Right lung (tissue), 10 donors: ENCODE data around the gene ERV3-1. TPM values are rescaled to one million over a fixed set of nuclear protein-coding genes. Genes with fewer than 3 reads are reported as not detected.
"Not testable (repeated sequence)": the region's sequence is repeated elsewhere in the genome, so short reads cannot be mapped to it uniquely, and the experiment has no call there.

ENCODE experiments used
- DNase-seq, 2 donors: peaks; one replicate each; pipeline ENCODE4 v3.0.0-alpha.2; 2013
- long read RNA-seq, 8 donors: transcript quantifications; one replicate each; lab custom pipeline, GENCODE V29; 2026
- polyA plus RNA-seq, 5 donors: library from polyadenylated mRNA; unstranded; fragments of 120-200 nt; gene quantifications; one replicate each; pipeline versions ENCODE4 v1.2.1 to v1.2.3, GENCODE V29; 2013; ENCODE audit warnings: inconsistent platforms in 1 of 5, low replicate concordance in 1 of 5; ENCODE audit not compliant: insufficient read length in 5 of 5, insufficient read depth in 1 of 5

ERV3-1 gene, protein sequence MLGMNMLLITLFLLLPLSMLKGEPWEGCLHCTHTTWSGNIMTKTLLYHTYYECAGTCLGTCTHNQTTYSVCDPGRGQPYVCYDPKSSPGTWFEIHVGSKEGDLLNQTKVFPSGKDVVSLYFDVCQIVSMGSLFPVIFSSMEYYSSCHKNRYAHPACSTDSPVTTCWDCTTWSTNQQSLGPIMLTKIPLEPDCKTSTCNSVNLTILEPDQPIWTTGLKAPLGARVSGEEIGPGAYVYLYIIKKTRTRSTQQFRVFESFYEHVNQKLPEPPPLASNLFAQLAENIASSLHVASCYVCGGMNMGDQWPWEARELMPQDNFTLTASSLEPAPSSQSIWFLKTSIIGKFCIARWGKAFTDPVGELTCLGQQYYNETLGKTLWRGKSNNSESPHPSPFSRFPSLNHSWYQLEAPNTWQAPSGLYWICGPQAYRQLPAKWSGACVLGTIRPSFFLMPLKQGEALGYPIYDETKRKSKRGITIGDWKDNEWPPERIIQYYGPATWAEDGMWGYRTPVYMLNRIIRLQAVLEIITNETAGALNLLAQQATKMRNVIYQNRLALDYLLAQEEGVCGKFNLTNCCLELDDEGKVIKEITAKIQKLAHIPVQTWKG
- 10 to 100 TPM; 36.5 to 82.4 (median 72.1) TPM for polyA plus RNA-seq
- long read RNA-seq, donor 1, transcript ERV3-1-201 (2 exons, 2,719 nt) = major isoform, 14 of 17 reads
- long read RNA-seq, donor 1, partial matches to known transcripts = 0 of 17 reads
- long read RNA-seq, donor 1, other reads (novel, unspliced or antisense) = 0 of 17 reads
- long read RNA-seq, donor 2, transcript ERV3-1-201 (2 exons, 2,719 nt) = major isoform, 6 of 6 reads
- long read RNA-seq, donor 2, partial matches to known transcripts = 0 of 6 reads
- long read RNA-seq, donor 2, other reads (novel, unspliced or antisense) = 0 of 6 reads
- long read RNA-seq, donor 3, transcript ERV3-1-201 (2 exons, 2,719 nt) = major isoform, 9 of 10 reads
- long read RNA-seq, donor 3, partial matches to known transcripts = 0 of 10 reads
- long read RNA-seq, donor 3, other reads (novel, unspliced or antisense) = 0 of 10 reads
- long read RNA-seq, donor 4, transcript ERV3-1-201 (2 exons, 2,719 nt) = major isoform, 15 of 16 reads
- long read RNA-seq, donor 4, partial matches to known transcripts = 0 of 16 reads
- long read RNA-seq, donor 4, other reads (novel, unspliced or antisense) = 0 of 16 reads
- long read RNA-seq, donor 5, transcript ERV3-1-201 (2 exons, 2,719 nt) = major isoform, 30 of 42 reads
- long read RNA-seq, donor 5, partial matches to known transcripts = 11 of 42 reads
- long read RNA-seq, donor 5, other reads (novel, unspliced or antisense) = 0 of 42 reads
- long read RNA-seq, donor 6, transcript ERV3-1-201 (2 exons, 2,719 nt) = major isoform, 25 of 26 reads
- long read RNA-seq, donor 6, partial matches to known transcripts = 0 of 26 reads
- long read RNA-seq, donor 6, other reads (novel, unspliced or antisense) = 0 of 26 reads
- long read RNA-seq, donor 7, transcript ERV3-1-201 (2 exons, 2,719 nt) = major isoform, 21 of 21 reads
- long read RNA-seq, donor 7, partial matches to known transcripts = 0 of 21 reads
- long read RNA-seq, donor 7, other reads (novel, unspliced or antisense) = 0 of 21 reads
- long read RNA-seq, donor 8, transcript ERV3-1-201 (2 exons, 2,719 nt) = major isoform, 13 of 13 reads
- long read RNA-seq, donor 8, partial matches to known transcripts = 0 of 13 reads
- long read RNA-seq, donor 8, other reads (novel, unspliced or antisense) = 0 of 13 reads

DNA sequence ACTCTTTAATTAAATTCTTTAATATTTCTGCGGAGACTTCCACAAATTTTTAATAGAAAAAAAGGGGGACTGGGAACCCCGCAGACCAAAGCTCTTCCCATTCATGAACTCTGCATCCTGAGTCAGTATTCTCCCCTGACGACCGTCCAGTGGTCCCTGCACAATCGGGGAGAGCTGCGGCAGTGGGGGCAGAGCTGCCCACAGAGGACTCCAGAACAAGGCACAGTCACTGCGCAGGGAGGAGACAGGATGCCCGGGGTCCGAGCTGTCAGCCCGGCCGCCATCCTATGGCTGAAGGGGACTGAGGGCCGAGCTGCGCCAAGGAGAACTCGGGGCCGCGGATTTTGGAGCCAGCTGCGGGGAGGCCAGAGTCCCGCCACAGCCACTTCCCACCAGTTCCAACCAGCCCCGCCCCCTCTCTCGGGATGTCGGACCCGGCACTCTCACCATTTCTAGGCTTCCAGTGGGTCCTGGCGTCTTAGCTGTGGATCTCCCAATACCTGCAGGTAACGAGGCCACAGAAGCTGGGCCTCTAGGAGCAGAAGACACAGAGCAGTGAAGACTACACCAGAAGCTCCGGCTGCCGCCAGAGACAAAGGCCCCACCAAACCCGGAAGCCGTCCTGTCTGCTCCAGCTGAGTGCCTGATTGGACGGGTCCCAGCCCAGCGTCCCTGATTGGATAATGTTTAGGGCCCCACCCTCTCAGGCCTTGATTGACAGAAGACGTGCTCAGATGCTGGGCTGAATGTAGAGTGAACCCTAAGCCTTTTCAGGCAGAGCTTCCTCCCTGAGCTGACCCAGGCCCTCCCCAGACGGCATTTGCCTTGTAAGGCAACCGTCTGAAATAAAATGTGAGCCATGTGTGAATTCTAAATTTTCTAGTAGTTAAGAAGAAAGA, at the start of gene ERV3-1:
Gene ERV3-1, minus strand, starts transcription at position 594 of the 899 bp plus-strand sequence. CDS start 13,661 bp downstream, outside the sequence.
- DNase-seq = peak; percentile 89 to 93

DNA sequence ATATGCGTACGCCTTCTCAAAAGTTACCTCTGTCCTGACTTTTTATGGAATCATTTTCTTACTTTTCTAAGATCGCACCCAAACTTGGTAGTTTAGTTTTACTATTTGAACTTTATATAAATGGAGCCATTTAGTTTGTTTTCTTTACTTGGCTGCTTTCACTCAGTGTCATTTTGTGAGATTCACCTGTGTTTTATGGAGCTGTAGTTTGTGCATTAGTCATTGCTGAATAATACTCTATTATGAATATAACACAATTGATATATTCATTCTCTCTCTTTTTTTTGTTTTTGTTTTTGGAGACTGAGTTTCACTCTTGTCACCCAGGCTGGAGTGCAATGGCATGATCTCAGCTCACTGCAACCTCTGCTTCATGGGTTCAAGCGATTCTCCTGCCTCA, 49.3 kb upstream of the ERV3-1 start:
- DNase-seq = not testable (repeated sequence)

DNA sequence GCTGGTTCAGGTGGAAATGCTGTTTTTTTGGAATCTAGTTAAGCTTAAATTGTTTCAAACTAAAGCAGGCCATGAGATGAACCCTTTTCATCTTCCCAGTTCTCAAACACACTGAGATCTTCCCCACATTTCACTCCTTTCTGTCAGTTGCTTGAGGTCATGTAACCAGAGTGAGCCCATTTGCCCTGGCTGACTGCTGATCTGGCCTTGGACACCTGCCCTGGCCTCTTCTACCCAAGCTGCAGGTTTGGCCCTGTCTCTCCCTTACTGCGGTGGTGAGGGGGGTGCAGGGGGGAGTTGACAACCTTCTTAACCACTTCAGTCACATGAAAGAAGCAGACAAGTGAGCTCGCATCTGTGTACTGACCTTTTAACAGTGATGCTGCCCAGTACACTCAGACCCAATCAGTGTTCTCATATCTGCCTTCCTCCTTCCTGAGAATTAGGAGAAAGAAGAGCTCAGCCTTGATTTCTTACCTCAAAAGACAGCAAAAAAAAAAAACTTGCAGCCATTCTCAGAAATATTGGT, 48.0 kb upstream of the ERV3-1 start:
- not testable (repeated sequence) for DNase-seq

DNA sequence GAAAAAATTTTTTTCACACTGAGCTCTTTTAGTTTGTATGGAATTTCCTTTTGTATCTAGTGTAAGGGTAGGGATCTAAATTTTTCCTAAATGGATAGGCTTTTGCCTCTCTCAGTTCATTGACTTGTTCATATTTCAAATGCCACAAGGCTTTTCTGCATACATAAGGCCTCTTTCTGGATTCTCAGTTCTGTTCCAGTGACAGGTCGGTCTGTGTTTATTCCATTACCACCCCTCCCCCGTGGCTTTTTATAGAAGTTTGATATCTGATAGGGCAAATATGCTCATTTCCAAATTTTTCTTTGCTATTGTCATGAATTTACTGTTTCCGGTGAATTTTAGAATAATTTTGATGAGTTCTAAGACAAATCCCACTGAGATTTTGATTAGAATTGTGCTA, 45.2 kb upstream of the ERV3-1 start:
- not testable (repeated sequence) for DNase-seq

DNA sequence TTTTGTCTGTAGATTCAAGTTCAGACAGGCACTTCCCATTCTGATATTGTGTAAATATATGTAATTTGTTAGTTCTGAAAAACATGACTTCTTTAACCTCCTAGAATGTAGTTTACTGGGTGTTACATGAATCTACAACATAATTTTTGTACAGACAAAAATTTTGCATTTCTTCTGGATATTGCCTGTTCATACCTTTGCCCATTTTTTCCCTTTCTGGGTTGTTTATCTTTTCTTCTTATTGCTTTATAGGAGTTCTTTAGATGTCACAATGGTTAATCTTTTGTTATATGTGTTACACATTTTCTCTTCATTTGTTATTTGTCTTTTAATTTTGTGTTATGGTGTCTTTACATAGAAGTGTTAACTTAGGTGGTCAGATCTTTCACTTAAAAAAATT, 44.7 kb upstream of the ERV3-1 start:
- not testable (repeated sequence) for DNase-seq

DNA sequence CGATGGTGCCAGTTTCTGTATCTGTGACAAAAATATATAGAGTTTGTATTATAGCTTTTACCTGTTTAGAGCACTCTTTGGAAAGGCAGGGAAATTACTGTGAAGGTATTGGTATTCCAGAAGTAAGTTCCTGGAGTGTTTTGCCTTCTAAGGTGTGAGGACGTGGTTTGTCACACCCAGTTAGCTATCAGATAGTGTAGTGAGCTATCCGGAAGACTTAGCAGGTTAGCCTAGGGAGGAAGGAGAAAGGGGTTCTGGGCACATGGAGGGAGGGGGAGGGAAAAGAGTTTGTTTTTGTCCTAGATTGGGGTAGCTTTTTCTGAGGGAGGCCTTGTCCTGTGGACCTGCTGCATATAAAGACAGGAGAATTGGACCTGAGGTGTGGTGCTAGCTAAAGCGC, 39.8 kb upstream of the ERV3-1 start:
- DNase-seq = not testable (repeated sequence)

DNA sequence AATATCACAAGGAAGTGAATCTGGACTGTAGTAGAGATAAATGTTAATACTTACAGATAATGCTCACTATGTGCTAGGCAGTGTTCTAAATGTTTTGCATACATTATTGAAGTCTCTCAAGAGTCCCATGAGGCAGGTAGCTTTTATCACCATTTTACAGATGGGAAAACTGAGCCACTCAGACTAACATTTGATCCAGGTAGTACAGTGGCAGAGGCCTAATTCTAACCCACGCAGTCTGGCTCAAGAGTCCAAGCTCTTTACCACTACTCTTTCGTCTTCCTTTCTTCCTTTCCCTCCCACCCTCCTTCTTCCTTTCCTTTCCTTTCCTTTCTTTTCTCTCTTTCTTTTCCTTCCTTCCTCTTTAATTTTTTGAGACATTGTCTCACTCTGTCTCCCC, 39.1 kb upstream of the ERV3-1 start:
- DNase-seq = not testable (repeated sequence)

DNA sequence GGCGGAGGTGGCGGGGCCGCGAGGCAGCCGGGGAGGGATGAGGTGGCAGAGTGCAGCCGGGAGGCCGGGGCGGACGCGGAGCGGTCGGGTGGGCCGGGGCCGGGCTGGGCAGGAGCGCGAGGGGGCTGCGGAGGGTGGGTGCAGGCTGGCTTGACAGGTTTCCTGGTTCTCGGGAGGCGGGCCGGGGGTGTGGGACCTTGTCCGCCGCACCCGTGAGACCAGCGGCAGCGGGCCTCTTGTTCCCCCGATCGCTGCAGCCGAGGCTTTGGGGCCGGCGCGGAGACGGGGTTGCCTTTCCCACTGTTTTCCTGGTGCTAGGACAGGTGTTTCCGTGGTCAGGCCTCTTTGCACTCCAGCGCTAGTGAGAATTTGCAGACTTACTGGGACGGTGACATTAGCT, 32.3 kb upstream of the ERV3-1 start:
- DNase-seq = peak; percentile 14 to 29

DNA sequence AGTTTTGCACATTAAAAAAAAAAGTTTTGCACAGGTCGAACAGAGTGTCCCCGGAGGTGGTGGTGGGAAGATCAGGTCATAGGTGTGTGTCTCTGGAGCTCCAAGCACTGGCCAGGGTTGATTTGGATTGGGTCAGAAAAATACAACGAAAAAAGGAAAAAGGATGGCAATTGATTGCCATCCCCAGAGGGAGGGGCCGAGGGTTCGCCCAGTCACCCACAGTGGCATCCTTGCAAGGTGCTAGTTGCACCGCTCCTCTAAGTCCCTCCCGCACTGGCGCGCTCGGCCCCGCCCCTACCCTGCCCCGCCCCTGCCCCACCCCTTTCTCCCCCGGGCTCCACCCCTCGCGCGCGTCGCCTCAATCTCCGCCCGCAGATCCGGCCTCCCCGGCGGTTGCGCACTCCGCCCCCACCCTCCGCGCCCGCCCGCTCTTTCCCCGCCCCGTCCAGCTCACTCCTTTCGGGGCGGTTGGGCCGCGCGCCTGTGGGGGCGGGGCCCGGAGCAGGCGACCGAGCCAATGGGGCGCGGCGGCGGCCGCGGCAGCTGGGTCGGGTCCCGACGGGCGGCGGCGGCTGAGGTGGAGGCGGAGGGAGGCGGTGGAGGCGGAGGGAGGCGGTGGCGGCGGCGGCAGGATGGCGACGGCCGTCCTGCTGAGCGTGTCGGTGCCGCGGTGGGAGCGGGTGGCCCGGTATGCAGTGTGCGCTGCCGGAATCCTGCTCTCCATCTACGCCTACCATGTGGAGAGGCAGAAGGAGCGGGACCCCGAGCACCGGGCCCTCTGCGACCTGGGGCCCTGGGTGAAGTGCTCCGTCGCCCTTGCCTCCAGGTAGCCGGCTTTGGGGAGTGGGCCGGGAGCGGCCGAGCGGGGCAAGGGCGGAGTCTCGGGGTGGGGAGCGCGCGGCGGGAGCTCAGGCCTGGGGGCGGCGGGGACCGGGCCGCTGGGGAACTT, 31.5 kb upstream of the ERV3-1 start:
- peak; percentile 93 for DNase-seq

DNA sequence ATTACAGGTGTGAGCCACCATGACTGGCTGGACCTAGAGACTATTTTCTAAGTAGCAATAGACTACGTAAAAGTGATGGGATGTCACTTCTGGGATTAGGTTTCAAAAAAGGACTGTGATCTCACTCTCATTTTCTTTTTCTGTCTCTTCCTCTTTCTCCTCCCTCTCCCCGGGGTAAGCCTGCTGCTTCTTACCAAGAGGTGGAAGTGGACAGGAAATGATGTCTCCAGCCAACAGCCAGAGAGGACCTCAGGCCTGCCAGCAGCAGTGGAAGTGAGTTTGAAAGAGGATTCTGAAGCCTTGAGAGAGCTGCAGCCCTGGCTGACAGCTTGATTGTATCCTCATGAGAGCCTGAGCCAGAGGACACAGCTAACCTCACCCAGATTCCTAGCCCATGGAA, 30.0 kb upstream of the ERV3-1 start:
- not testable (repeated sequence) for DNase-seq

DNA sequence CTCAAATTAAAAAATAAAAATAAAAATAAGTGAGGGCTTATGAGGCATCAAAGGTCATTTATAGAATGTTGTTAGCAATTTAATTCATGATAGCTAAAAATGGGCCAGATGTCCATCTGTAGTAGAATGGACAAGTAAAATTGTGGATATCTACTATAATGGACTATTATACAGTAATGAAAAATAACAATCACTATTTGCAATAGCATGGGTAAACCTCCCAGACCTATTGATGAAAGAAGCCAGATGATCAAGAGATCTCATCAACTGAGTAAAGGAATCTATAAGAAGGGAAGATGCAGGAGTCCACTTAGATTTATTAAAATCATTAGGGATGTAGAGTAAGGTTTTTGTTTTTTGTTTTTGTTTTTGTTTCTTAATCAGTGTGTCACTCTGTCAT, 29.0 kb upstream of the ERV3-1 start:
- DNase-seq = not testable (repeated sequence)

DNA sequence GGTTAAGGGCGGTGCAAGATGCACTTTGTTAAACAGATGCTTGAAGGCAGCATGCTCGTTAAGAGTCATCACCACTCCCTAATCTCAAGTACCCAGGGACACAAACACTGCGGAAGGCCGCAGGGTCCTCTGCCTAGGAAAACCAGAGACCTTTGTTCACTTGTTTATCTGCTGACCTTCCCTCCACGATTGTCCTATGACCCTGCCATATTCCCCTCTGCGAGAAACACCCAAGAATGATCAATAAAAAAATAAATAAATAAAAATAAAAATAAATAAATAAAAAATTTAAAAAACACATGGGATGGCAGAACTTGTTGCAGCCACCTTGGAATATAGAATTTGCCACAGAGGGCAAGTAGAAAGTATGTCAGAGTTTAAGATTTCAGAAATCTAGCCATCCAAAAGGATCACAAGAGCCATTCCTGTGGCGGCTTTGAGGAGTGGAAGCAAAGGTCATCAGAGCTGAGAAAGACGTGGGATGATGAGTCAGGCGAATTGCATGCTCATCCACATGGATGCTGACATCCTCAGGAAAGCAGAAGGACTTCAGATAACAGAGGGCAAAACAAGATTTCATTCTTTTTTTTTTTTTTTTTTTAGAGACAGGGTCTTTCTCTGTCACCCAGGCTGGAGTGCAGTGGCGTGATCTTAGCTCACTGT, 27.8 kb upstream of the ERV3-1 start:
- not testable (repeated sequence) for DNase-seq

DNA sequence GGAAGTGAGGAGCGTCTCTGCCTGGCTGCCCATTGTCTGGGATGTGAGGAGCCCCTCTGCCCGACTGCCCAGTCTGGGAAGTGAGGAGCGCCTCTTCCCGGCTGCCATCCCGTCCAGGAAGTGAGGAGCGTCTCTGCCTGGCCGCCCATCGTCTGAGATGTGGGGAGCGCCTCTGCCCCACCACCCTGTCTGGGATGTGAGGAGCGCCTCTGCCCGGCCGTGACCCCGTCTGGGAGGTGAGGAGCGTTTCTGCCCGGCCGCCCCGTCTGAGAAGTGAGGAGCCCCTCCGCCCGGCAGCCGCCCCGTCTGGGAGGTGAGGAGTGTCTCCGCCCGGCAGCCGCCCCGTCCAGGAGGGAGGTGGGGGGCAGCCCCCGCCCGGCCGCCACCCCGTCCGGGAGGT, 26.9 kb upstream of the ERV3-1 start:
- DNase-seq = not testable (repeated sequence)

DNA sequence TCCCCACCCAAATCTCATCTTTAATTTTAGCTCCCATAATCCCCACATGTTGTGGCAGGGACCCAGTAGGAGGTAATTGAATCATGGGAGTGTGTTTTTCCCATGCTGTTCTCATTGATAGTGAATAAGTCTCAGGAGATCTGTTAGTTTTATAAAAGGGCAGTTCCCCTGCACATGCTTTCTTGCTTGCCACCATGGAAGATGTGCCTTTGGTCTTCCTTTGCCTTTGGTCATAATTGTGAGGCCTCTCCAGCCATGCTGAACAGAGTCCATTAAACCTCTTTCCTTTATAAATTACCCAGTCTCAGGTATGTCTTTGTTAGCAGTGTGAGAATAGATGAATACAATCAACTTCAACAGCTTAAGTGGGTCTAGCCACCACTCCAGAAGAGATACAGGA, 18.5 kb upstream of the ERV3-1 start:
- DNase-seq = not testable (repeated sequence)

DNA sequence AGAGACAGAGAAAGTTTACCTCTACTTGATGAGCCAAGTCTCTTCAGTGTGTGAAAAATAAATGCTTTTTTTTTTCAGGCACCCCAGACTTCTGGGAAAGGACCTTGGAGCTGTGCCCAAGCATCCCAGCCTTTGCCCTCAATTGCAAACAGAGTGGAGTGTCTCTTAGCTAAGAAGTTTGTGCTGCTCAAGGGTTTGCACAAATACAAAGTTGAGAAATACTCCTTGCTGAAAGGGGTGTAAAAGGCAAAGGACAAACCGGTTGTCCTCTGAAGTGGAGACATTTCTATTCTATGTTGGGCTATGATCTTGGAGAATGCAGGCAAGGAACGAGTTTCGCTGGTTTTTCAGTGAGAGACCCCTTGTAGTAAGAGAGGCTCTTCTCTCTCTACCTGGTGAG, 14.5 kb upstream of the ERV3-1 start:
- DNase-seq = peak; percentile 49 to 50

DNA sequence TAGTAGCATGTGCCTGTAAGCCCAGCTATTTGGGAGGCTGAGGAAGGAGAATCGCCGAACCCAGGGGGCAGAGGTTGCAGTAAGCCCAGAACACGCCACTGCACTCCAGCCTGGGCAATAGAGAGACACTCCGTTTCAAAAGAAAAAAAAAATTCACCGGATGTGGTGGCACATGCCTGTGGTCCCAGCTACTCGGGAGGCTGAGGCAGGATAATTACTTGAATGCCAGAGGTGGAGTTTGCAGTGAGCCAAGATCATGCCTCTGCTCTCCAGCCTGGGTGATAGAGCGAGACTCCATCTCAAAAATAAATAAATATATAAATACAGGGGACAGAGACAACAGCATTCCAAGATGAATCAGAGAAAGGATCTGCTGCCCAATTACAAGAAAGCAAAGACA, 3.4 kb upstream of the ERV3-1 start:
- DNase-seq = not testable (repeated sequence)

DNA sequence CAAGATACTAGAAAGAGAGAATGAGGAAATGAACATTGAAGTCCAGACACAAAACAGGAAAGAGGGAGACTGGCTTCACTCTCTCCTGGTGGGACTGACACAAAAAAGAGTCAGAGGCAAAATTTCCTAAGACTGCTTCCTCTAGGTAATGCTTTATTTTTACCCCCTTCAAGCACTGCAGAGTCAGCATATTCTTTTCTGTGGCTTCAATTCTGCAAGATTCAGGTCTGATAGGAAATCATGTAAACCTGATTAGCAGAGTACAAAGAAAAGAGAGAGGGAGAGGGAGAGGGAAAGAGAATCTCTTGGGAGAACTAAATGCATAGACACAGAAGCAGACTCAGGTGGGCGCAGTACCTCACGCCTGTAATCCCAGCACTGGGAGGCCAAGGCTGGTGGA, 2.9 kb upstream of the ERV3-1 start:
- DNase-seq = not testable (repeated sequence)
